GM19025 (cell line): ENCODE data around the gene NAA30.
"Not testable (repeated sequence)": the region's sequence is repeated elsewhere in the genome, so short reads cannot be mapped to it uniquely, and the experiment has no call there.

Source experiments
- ATAC-seq: cut with Tn5 transposase; IDR thresholded peaks from one replicate; pipeline ENCODE4 v1.9.1; 2021; ENCODE audit warnings: mild to moderate bottlenecking, low read depth, moderate library complexity; ENCODE audit not compliant: unreplicated experiment

The NAA30 gene

GRCh38 chr14:57390037-57390805 lies at the start of gene NAA30:
NAA30 (plus strand) TSS chr14:57390586; CDS start chr14:57390958, 372 bp downstream.
- peak; percentile 75 for ATAC-seq

- ATAC-seq = not testable (repeated sequence)
These were observed 46.7 kb upstream of the NAA30 start for GRCh38 chr14:57343545-57344297.

GRCh38 chr14:57345106-57345505 lies 45.3 kb upstream of the NAA30 start:
- no peak for ATAC-seq

GRCh38 chr14:57346741-57347140 lies 43.6 kb upstream of the NAA30 start:
- no peak for ATAC-seq

GRCh38 chr14:57352396-57353170 lies 37.8 kb upstream of the NAA30 start:
- ATAC-seq = no peak

GRCh38 chr14:57355081-57355800 lies 35.1 kb upstream of the NAA30 start:
- no peak for ATAC-seq

GRCh38 chr14:57362361-57362760 lies 28.0 kb upstream of the NAA30 start:
- no peak for ATAC-seq

- no peak for ATAC-seq
These were observed 25.5 kb upstream of the NAA30 start for GRCh38 chr14:57364659-57365450.

GRCh38 chr14:57370187-57370586 lies 20.2 kb upstream of the NAA30 start:
- ATAC-seq = not testable (repeated sequence)

GRCh38 chr14:57371013-57371412 lies 19.4 kb upstream of the NAA30 start:
- no peak for ATAC-seq

GRCh38 chr14:57375156-57375555 lies 15.2 kb upstream of the NAA30 start:
- ATAC-seq = no peak

GRCh38 chr14:57378661-57379060 lies 11.7 kb upstream of the NAA30 start:
- no peak for ATAC-seq

- no peak for ATAC-seq
These were observed 9.5 kb upstream of the NAA30 start for GRCh38 chr14:57380935-57381334.

GRCh38 chr14:57382283-57382682 lies 8.1 kb upstream of the NAA30 start:
- no peak for ATAC-seq

GRCh38 chr14:57383125-57383745 lies 7.2 kb upstream of the NAA30 start:
- ATAC-seq = no peak

- no peak for ATAC-seq
These were observed 2.3 kb upstream of the NAA30 start for GRCh38 chr14:57388067-57388466.

GRCh38 chr14:57389646-57390036 lies 745 bp upstream of the NAA30 start:
- peak; percentile 16 for ATAC-seq

- peak; percentile 39 for ATAC-seq
These were observed 575 bp downstream of the NAA30 start for GRCh38 chr14:57390806-57391516.
